Upper lobe of left lung (tissue), 4 donors: ENCODE data around the gene HTRA1.

Experiments
- EP300 ChIP-seq, 4 donors: sonication (generic); formaldehyde crosslinking; IDR thresholded peaks; one replicate each; pipeline ENCODE4 v1.5.1; 2017; ENCODE audit warnings: antibody characterized with exemption in 4 of 4, control low read depth in 2 of 4
- TF ChIP-seq, protein P1 (sequence below), 6 experiments: fragments of 450-650 bp in 4 of 6; fragments of 200-600 bp in 2 of 6; sonication (generic) in 2 of 6; IDR thresholded peaks; one replicate each; pipeline ENCODE4 v1.5.1; 2016 to 2019; ENCODE audit warnings: antibody characterized with exemption in 6 of 6

DNA sequence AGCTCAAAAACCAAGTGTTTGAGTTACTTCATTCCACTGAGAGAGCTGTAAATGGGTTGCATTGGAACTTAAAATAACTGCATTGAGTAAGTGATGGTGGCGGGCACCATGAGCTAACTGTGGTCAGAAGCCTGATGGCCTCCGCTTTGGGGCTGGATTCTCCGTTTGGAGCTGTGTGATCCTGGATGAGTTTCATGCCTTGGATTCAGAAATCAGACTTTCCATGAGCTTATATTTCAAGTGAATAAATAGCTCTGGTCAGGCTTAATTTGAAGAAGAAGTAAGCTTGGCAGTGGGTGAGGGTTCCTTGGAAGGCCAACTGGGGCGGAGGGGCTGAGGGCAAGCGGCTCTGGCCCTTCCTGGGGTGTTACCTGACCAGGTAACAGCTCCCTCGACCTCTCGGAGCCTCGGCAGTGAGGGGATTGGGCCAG lies 5.6 kb downstream of the HTRA1 start:
- TF ChIP-seq, protein P1, sequence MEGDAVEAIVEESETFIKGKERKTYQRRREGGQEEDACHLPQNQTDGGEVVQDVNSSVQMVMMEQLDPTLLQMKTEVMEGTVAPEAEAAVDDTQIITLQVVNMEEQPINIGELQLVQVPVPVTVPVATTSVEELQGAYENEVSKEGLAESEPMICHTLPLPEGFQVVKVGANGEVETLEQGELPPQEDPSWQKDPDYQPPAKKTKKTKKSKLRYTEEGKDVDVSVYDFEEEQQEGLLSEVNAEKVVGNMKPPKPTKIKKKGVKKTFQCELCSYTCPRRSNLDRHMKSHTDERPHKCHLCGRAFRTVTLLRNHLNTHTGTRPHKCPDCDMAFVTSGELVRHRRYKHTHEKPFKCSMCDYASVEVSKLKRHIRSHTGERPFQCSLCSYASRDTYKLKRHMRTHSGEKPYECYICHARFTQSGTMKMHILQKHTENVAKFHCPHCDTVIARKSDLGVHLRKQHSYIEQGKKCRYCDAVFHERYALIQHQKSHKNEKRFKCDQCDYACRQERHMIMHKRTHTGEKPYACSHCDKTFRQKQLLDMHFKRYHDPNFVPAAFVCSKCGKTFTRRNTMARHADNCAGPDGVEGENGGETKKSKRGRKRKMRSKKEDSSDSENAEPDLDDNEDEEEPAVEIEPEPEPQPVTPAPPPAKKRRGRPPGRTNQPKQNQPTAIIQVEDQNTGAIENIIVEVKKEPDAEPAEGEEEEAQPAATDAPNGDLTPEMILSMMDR (IDR thresholded peaks at IDR 0.05): no peak
- TF ChIP-seq EP300 (IDR thresholded peaks at IDR 0.05): no peak
